ENCODE measurements around the gene ZNF516. TPM values are rescaled to one million over a fixed set of nuclear protein-coding genes. Genes with fewer than 3 reads are reported as not detected.
A peak's percentile ranks its signal among the peaks of the same experiment; 100 is the strongest.

The ZNF516 gene
- polyA plus RNA-seq, 3 donors: 5.0 to 41.9 (median 8.6) TPM

DNA sequence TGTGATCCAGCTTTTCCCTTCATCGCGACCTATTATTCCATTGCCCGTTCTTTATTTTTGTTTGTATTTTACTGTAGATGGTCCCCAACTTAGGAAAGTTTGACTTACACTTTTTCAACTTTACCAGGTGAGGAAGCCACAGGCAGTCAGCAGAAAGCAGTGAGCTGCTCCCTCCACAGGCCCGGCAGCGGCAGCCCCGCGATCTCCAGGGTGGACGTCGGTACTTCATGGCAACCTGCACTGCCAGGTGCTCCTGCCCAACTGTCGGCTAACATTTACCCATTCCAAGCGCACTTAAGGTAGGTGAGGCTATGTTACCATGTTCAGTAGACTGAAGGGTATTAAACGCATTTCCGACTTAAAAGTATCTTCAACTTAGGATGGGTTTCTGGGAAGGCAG lies 12.8 kb downstream of the ZNF516 start:
- no peak for DNase-seq
- TF ChIP-seq, protein P1, sequence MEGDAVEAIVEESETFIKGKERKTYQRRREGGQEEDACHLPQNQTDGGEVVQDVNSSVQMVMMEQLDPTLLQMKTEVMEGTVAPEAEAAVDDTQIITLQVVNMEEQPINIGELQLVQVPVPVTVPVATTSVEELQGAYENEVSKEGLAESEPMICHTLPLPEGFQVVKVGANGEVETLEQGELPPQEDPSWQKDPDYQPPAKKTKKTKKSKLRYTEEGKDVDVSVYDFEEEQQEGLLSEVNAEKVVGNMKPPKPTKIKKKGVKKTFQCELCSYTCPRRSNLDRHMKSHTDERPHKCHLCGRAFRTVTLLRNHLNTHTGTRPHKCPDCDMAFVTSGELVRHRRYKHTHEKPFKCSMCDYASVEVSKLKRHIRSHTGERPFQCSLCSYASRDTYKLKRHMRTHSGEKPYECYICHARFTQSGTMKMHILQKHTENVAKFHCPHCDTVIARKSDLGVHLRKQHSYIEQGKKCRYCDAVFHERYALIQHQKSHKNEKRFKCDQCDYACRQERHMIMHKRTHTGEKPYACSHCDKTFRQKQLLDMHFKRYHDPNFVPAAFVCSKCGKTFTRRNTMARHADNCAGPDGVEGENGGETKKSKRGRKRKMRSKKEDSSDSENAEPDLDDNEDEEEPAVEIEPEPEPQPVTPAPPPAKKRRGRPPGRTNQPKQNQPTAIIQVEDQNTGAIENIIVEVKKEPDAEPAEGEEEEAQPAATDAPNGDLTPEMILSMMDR (IDR thresholded peaks at IDR 0.05): no peak
- Mint-ChIP-seq H3K4me1 (peaks cover 94% of the 10 kb centered on the region), H3K4me3 (no peak overlapping the region), H3K27me3 (ENCODE audit: low read depth in 3 of 3) (no peaks in the 10 kb centered on the region), H3K27ac (no peak overlapping the region), H3K36me3 (peaks cover 32 to 38% of the 10 kb centered on the region in 2 donors), H3K9me3 (no peaks in the 10 kb centered on the region)
- Histone ChIP-seq H3K27ac (ENCODE audit: low read depth in 1 of 2, low read length in 2 of 2) (peak overlapping the region in 1 of 2 donors; percentile 57), H3K79me2 (ENCODE audit: insufficient read depth, low read length) (peaks cover 100% of the 10 kb centered on the region), H3K4me3 (replicated peaks in 1 of 3; ENCODE audit: low read depth in 2 of 3, low read length in 3 of 3) (no peak overlapping the region), H3K4me2 (replicated peaks; ENCODE audit: extremely low read depth, low read length, poor library complexity, severe bottlenecking) (no peak overlapping the region), H3K27me3 (ENCODE audit: control insufficient read depth in 2 of 2, insufficient read depth in 2 of 2, low read length in 2 of 2) (no peaks in the 10 kb centered on the region), H3K36me3 (replicated peaks in 1 of 2; ENCODE audit: control insufficient read depth in 1 of 2, insufficient read depth in 2 of 2, low read length in 2 of 2) (peaks cover 5 to 25% of the 10 kb centered on the region in 2 donors), H3K9me3 (replicated peaks in 1 of 2; ENCODE audit: control insufficient read depth in 1 of 2, insufficient read depth in 1 of 2, low read length in 2 of 2) (no peaks in the 10 kb centered on the region), H2AFZ (ENCODE audit: insufficient read depth, low read depth, low read length, poor library complexity, severe bottlenecking) (no peak overlapping the region), H3K4me1 (ENCODE audit: control insufficient read depth in 1 of 2, insufficient read depth in 2 of 2, low read length in 2 of 2) (peaks cover 86 to 99% of the 10 kb centered on the region in 2 donors), H3K9ac (ENCODE audit: insufficient read depth, low read length, poor library complexity, severe bottlenecking) (no peak overlapping the region), H4K20me1 (ENCODE audit: insufficient read depth, low read length) (peaks cover 100% of the 10 kb centered on the region)
- intact Hi-C loops (cut with micrococcal nuclease): loop anchor here in 1 of 2 donors (5.0 kb wide), 1 partner anchor 85 kb away; no protein-coding TSS in a partner anchor
- 98% methylated on average over 8 of the region's 13 CpGs for WGBS (ENCODE audit: insufficient coverage)

DNA sequence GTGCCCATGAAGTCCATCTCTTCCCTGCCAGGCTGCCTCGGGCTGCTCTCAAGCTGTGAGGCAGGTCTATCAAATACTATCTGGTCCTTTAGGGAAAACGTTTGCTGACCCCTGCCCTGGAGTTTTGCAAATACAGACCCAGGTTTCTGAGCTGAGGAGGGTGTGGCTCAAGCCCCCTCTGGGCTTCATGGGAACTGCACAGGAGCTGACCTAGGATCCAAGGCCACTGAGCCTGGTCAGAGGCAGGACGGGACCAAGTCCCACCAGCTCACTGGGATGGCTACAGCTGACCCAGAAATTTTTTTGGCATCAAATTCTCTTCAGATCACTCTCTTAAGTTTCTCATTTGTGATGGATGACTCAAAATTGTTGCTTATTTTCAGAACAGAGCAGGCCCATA lies 14.1 kb downstream of the ZNF516 start:
- Histone ChIP-seq H4K20me1 (ENCODE audit: insufficient read depth, low read length) (peaks cover 100% of the 10 kb centered on the region), H3K4me1 (ENCODE audit: control insufficient read depth in 1 of 2, insufficient read depth in 2 of 2, low read length in 2 of 2) (peaks cover 87 to 99% of the 10 kb centered on the region in 2 donors), H2AFZ (ENCODE audit: insufficient read depth, low read depth, low read length, poor library complexity, severe bottlenecking) (no peak overlapping the region), H3K27ac (ENCODE audit: low read depth in 1 of 2, low read length in 2 of 2) (peak overlapping the region; percentile 7 to 43), H3K9ac (ENCODE audit: insufficient read depth, low read length, poor library complexity, severe bottlenecking) (no peak overlapping the region), H3K9me3 (replicated peaks in 1 of 2; ENCODE audit: control insufficient read depth in 1 of 2, insufficient read depth in 1 of 2, low read length in 2 of 2) (no peaks in the 10 kb centered on the region), H3K27me3 (ENCODE audit: control insufficient read depth in 2 of 2, insufficient read depth in 2 of 2, low read length in 2 of 2) (no peaks in the 10 kb centered on the region), H3K4me3 (replicated peaks in 1 of 3; ENCODE audit: low read depth in 2 of 3, low read length in 3 of 3) (no peak overlapping the region), H3K4me2 (replicated peaks; ENCODE audit: extremely low read depth, low read length, poor library complexity, severe bottlenecking) (no peak overlapping the region), H3K36me3 (replicated peaks in 1 of 2; ENCODE audit: control insufficient read depth in 1 of 2, insufficient read depth in 2 of 2, low read length in 2 of 2) (peaks cover 5 to 25% of the 10 kb centered on the region in 2 donors), H3K79me2 (ENCODE audit: insufficient read depth, low read length) (peaks cover 100% of the 10 kb centered on the region)
- intact Hi-C loops (cut with micrococcal nuclease): loop anchor here in 1 of 2 donors (5.0 kb wide), 1 partner anchor 84 kb away; no protein-coding TSS in a partner anchor
- H3K36me3 Mint-ChIP-seq: peaks cover 30 to 38% of the 10 kb centered on the region in 2 donors
- no peaks in the 10 kb centered on the region for H3K27me3 Mint-ChIP-seq (ENCODE audit: low read depth in 3 of 3)
- H3K4me1 Mint-ChIP-seq: peaks cover 94% of the 10 kb centered on the region
- no peak overlapping the region for H3K4me3 Mint-ChIP-seq
- peak overlapping the region; percentile 5 to 77 (median 31) for H3K27ac Mint-ChIP-seq
- no peaks in the 10 kb centered on the region for H3K9me3 Mint-ChIP-seq
- TF ChIP-seq, protein P1 (IDR thresholded peaks at IDR 0.05): peak; percentile 47
- WGBS (ENCODE audit: insufficient coverage): 96% methylated on average over 3 of the region's 3 CpGs
- DNase-seq: no peak
